ENCODE results near the gene C19orf81.
A peak's percentile ranks its signal among the peaks of the same experiment; 100 is the strongest.

C19orf81 gene

DNA sequence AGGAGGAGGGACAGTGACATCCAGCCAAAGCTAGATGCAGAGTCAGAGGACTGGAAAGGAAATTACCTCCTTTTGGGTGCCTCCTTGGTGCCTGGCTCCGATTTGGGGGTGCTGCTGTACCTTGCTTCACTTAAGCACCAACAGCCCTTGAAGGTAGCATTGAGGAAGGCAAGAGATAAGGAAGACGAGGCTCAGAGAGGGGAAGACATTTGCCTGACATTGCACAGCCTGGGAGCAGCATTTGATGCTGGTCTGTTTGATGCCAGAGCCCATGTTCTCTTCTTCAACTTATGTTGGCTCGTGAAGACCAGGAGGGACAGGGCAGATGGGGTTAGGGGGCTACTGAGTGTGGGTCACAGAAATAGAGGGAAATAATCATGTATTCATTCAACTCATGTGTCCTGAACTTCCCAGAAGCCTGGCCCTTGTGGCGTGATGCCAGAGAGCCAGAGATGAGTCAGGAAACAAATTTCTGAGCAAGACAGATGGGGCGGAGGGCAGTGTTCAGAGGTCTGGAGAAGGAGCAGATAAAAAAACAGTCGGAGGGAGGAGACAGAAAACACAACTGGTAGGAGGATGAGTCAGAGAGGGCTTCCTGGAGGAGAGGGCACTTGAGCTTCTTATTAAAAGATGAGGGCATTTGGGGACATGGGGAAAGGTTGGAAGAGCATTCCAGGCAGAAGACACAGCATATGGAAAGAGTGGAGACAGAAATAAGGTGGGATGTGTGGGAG, 3.0 kb upstream of the C19orf81 start:
- H3K4me1 ChIP-seq (ENCODE audit: control insufficient read depth, insufficient read depth, low read length, poor library complexity, severe bottlenecking), result no peaks in the 10 kb centered on the region
- H3K9me3 ChIP-seq (ENCODE audit: control insufficient read depth, low read length), result peaks cover 33% of the 10 kb centered on the region
- 47 to 49% methylated on average over 5 to 6 of the region's 6 CpGs for WGBS, 2 experiments (ENCODE audit: insufficient coverage in 2 of 2)
- H3K4me3 ChIP-seq (ENCODE audit: extremely low read depth, insufficient read depth, low read length, poor library complexity, severe bottlenecking), result no peak overlapping the region
- H3K27ac ChIP-seq (ENCODE audit: low read depth, low read length, severe bottlenecking), result no peak overlapping the region
- H3K36me3 ChIP-seq (ENCODE audit: control insufficient read depth, insufficient read depth, low read length), result no peaks in the 10 kb centered on the region

DNA sequence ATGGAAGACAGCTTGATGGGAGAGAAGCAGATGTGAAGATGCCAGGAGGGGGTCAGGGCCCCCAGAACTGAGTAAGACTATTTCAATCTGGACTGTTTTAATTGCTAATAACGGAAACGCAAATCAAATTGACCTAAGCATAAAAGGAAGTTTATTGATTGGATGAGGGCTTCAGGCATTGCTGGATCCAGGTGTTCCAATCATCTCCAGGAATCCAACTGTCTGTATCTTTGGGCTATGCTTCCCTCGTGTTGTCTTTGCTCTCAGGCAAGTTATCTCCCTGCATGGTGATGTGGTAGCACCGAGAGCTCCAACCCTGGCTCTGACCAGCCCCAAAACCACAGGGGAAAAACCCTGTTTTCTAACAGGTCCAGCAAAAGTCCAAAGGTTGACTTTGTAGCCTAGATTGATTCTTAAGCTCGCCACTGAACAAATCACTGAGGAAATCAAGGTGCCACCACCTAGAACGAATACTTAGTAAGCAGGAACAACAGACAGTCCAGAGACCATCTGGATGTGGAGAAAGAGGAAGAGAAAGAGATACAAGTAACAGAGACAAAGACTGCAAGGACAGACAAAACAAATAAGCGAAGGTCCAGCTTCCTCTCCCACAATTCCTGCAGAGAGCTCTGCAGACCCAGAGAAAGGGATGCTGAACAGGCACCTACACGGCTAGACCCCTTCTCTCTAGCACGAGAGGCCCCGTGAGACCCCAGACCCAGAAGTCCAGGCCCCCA, 1.2 kb upstream of the C19orf81 start:
- H3K27ac ChIP-seq (ENCODE audit: low read depth, low read length, severe bottlenecking), result no peak overlapping the region

DNA sequence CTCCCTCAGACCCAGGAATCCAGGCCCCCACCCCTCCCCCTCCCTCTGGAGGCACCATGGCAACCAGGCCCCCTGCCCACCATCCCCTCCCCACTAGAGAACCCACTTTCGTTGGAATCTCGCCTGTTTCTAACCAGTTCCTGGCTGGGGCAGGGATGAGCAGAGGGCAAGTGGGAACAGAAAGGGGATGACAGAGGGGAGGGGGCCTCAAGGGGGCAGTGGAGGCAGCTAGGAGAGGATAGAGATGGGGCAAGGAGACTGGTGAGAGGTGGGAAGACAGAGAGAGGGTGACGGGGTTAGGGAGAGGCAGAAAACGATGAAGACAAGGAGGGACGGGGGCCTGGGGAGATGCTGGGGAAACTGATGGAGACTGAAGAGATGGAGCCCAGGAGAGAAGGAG, 586 bp upstream of the C19orf81 start:
- Histone ChIP-seq H3K4me3 (ENCODE audit: extremely low read depth, insufficient read depth, low read length, poor library complexity, severe bottlenecking) (no peak overlapping the region), H3K4me1 (ENCODE audit: control insufficient read depth, insufficient read depth, low read length, poor library complexity, severe bottlenecking) (no peaks in the 10 kb centered on the region), H3K9me3 (ENCODE audit: control insufficient read depth, low read length) (peaks cover 38% of the 10 kb centered on the region), H3K27ac (ENCODE audit: low read depth, low read length, severe bottlenecking) (no peak overlapping the region), H3K36me3 (ENCODE audit: control insufficient read depth, insufficient read depth, low read length) (no peaks in the 10 kb centered on the region)
- WGBS, 2 experiments (ENCODE audit: insufficient coverage in 2 of 2), result 66 to 90% methylated on average over 3 to 5 of the region's 5 CpGs

More for the DNA sequence above, 1.2 kb upstream of the C19orf81 start:
- Histone ChIP-seq H3K4me1 (ENCODE audit: control insufficient read depth, insufficient read depth, low read length, poor library complexity, severe bottlenecking) (no peaks in the 10 kb centered on the region), H3K4me3 (ENCODE audit: extremely low read depth, insufficient read depth, low read length, poor library complexity, severe bottlenecking) (no peak overlapping the region), H3K9me3 (ENCODE audit: control insufficient read depth, low read length) (peaks cover 38% of the 10 kb centered on the region), H3K36me3 (ENCODE audit: control insufficient read depth, insufficient read depth, low read length) (no peaks in the 10 kb centered on the region)
- WGBS, 2 experiments (ENCODE audit: insufficient coverage in 2 of 2), result 59 to 67% methylated on average over 3 to 7 of the region's 10 CpGs

DNA sequence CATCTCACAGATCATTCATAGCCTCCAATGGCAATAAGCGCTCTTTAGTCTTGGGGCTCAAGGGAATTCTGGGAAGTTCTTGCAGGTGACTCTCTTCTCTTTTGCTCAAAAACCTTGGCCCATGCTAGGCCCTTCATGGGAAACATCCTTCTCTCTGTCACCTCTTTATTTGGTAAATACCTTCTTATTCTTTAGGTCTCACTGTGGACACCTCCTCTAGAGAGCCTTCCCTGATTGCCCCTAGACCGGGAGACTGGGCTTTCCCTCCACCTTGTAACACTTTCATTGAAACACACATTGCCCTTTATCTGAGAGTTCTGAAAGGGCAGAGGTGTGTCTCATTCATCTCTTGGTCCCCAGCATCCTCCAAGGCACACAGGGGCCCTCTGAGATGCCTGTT, 1.9 kb downstream of the C19orf81 start:
- Histone ChIP-seq H3K4me3 (ENCODE audit: extremely low read depth, insufficient read depth, low read length, poor library complexity, severe bottlenecking) (no peak overlapping the region), H3K36me3 (ENCODE audit: control insufficient read depth, insufficient read depth, low read length) (no peaks in the 10 kb centered on the region), H3K9me3 (ENCODE audit: control insufficient read depth, low read length) (peaks cover 29% of the 10 kb centered on the region), H3K27ac (ENCODE audit: low read depth, low read length, severe bottlenecking) (no peak overlapping the region), H3K4me1 (ENCODE audit: control insufficient read depth, insufficient read depth, low read length, poor library complexity, severe bottlenecking) (no peaks in the 10 kb centered on the region)
- WGBS, 2 experiments (ENCODE audit: insufficient coverage in 2 of 2), result 88% methylated on average over 2 of the region's 2 CpGs; no CpG with 5 or more reads in 1 of the 2 experiments

DNA sequence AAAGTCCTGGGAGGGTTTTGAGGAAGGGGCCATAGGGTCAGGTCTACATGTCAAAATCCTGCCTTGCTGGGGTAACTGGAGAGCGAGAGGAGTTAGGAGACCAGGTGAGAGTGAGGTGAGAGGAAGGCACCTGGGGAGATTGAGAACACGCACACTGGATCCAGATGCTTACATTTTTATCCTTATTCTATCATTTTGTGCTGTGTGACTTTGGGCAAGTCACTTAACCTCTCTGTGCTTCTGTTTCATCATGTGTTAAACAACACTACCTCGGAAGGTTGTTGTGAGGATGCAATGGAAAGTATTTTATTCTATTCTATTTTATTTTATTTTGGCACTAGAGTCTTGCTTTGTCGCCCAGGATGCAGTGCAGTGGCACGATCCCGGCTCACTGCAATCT, 3.5 kb downstream of the C19orf81 start:
- Histone ChIP-seq H3K4me1 (ENCODE audit: control insufficient read depth, insufficient read depth, low read length, poor library complexity, severe bottlenecking) (no peaks in the 10 kb centered on the region), H3K4me3 (ENCODE audit: extremely low read depth, insufficient read depth, low read length, poor library complexity, severe bottlenecking) (no peak overlapping the region), H3K9me3 (ENCODE audit: control insufficient read depth, low read length) (peaks cover 28% of the 10 kb centered on the region), H3K36me3 (ENCODE audit: control insufficient read depth, insufficient read depth, low read length) (no peaks in the 10 kb centered on the region), H3K27ac (ENCODE audit: low read depth, low read length, severe bottlenecking) (no peak overlapping the region)
- WGBS, 2 experiments (ENCODE audit: insufficient coverage in 2 of 2), result 92 to 95% methylated on average over 4 of the region's 6 CpGs

DNA sequence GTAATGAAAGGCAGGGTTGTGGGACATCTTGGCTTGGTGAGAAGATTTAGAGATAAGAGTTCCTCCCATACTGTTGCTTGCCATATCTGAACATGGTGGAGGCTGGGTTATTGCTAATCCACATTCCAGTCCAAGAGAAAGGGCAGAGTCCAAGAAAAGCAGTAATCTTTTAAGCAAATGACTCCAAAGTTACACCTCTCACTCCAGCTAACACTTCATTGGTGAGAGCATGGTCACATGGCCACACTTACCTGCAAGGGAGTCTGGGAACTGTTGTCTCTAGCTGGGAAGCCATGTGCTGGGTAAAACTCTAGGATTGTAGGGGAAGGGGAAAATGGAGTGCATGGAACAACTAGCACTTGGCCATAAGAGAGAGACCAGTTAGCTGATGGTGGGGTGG, 5.6 kb downstream of the C19orf81 start:
- Histone ChIP-seq H3K36me3 (ENCODE audit: control insufficient read depth, insufficient read depth, low read length) (no peaks in the 10 kb centered on the region), H3K27ac (ENCODE audit: low read depth, low read length, severe bottlenecking) (no peak overlapping the region), H3K9me3 (ENCODE audit: control insufficient read depth, low read length) (peaks cover 25% of the 10 kb centered on the region), H3K4me1 (ENCODE audit: control insufficient read depth, insufficient read depth, low read length, poor library complexity, severe bottlenecking) (no peaks in the 10 kb centered on the region), H3K4me3 (ENCODE audit: extremely low read depth, insufficient read depth, low read length, poor library complexity, severe bottlenecking) (no peak overlapping the region)

DNA sequence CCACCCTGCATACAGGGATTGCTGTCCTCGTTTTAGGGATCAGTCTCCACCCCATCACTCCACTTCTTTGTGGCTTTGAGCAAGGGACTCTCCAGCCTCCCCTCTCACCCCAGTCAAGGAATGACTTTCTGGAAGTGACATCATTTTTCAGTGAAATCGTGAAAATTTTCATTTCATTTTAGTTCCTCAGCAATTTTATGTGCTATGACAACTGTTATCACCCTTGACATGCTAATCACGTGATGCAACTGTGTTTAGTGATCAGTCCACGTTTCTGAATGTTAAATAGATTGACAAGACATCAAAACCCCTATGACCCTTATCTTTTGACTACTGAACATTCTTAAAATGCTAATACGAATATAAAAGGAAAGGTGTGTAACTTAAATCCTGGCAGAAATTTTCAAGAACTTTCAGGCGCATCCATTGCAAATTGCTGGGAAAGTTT, 8.0 kb downstream of the C19orf81 start:
- WGBS, 2 experiments (ENCODE audit: insufficient coverage in 2 of 2), result 73 to 78% methylated on average over 4 of the region's 6 CpGs
- H3K9me3 ChIP-seq (ENCODE audit: control insufficient read depth, low read length), result peaks cover 25% of the 10 kb centered on the region
- H3K27ac ChIP-seq (ENCODE audit: low read depth, low read length, severe bottlenecking), result no peak overlapping the region
- no peaks in the 10 kb centered on the region for H3K4me1 ChIP-seq (ENCODE audit: control insufficient read depth, insufficient read depth, low read length, poor library complexity, severe bottlenecking)
- no peaks in the 10 kb centered on the region for H3K36me3 ChIP-seq (ENCODE audit: control insufficient read depth, insufficient read depth, low read length)
- peak overlapping the region; percentile 27 for H3K4me3 ChIP-seq (ENCODE audit: extremely low read depth, insufficient read depth, low read length, poor library complexity, severe bottlenecking)

DNA sequence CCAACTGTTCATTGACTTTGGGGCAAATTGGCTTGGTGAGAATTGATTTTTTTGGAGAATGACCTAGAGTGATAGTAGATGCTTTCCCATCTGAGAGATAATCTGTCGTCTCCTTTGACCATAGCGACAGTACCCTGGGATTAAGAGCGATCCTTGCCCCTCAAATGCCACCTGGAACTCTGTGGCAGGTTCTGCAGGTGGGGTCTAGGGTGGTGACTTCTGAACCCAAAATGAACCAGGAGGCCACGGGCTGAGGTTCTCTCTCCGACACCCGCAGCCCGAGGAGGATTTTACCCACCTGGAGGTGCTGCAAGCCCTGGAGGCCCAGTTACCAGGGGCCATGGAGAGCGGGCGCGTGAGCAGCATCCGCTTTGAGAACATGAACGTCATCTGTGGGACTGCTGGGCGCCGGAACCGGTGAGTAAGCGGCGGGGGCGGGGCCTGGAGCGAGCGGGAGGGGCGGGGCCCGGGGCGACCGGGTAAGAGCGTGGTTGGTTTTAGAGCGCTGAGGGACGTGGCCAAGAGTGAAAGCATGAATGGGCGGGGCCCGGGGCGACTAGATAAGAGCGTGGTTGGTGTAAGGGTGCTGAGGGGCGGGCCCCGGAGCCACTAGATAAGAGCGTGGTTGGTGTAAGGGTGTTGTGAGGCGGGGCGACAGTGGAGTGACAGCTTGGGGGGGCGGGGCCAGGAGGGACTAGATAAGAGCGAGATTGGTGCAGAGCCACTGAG, 8.6 kb downstream of the C19orf81 start:
- 32 to 51% methylated on average over 23 to 32 of the region's 38 CpGs for WGBS, 2 experiments (ENCODE audit: insufficient coverage in 2 of 2)
- H3K36me3 ChIP-seq (ENCODE audit: control insufficient read depth, insufficient read depth, low read length), result no peaks in the 10 kb centered on the region
- H3K4me3 ChIP-seq (ENCODE audit: extremely low read depth, insufficient read depth, low read length, poor library complexity, severe bottlenecking), result peak overlapping the region; percentile 41
- H3K27ac ChIP-seq (ENCODE audit: low read depth, low read length, severe bottlenecking), result peak overlapping the region; percentile 50
- peaks cover 21% of the 10 kb centered on the region for H3K9me3 ChIP-seq (ENCODE audit: control insufficient read depth, low read length)
- no peaks in the 10 kb centered on the region for H3K4me1 ChIP-seq (ENCODE audit: control insufficient read depth, insufficient read depth, low read length, poor library complexity, severe bottlenecking)

DNA sequence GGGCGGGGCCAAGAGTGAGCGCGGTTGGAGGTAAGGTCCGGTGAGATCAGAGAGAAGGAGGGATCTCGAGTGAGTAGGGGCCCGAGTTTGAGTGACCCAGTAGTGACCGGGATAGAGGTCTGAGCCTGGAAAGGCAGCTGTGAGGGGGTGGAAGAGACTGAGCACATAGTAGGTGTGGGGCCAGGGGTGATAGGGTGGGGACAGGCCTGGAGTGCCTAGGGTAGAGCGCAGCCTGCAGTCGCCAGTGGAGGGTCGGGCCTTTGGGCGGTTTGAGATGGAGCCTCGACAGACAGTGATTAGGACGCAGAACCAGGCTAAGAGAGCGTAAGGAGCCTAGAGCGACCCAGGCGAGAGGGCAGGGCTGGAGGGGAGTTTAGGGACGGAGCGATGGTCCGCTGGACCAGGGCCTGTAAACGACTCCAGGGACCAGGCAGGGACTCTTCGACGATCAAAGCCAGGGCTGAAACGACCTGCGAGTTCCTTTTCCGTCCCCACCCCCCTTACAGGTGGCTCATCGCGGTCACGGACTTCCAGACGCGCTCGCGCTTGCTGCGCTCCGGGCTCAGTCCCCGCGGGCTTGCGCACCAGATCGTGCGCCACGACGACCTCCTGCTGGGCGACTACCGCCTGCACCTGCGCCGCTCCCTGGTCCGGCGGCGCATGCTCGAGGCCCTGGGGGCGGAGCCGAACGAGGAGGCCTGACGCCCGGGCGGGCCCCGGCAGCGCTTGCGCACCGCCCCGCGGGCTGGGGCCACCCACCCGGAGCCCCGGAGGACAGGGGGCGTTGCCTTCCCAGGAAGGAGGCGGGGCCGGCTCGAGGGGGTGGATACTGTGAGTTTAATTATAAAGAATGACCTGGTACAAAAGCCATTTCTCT, 9.4 kb downstream of the C19orf81 start:
- WGBS, 2 experiments (ENCODE audit: insufficient coverage in 2 of 2), result 47 to 57% methylated on average over 56 to 63 of the region's 67 CpGs
- peaks cover 15% of the 10 kb centered on the region for H3K9me3 ChIP-seq (ENCODE audit: control insufficient read depth, low read length)
- H3K36me3 ChIP-seq (ENCODE audit: control insufficient read depth, insufficient read depth, low read length), result no peaks in the 10 kb centered on the region
- no peaks in the 10 kb centered on the region for H3K4me1 ChIP-seq (ENCODE audit: control insufficient read depth, insufficient read depth, low read length, poor library complexity, severe bottlenecking)
- peak overlapping the region; percentile 79 for H3K27ac ChIP-seq (ENCODE audit: low read depth, low read length, severe bottlenecking)
- peak overlapping the region; percentile 41 for H3K4me3 ChIP-seq (ENCODE audit: extremely low read depth, insufficient read depth, low read length, poor library complexity, severe bottlenecking)
